ENCODE results near the gene REX1BD.

- TF ChIP-seq, protein P1, sequence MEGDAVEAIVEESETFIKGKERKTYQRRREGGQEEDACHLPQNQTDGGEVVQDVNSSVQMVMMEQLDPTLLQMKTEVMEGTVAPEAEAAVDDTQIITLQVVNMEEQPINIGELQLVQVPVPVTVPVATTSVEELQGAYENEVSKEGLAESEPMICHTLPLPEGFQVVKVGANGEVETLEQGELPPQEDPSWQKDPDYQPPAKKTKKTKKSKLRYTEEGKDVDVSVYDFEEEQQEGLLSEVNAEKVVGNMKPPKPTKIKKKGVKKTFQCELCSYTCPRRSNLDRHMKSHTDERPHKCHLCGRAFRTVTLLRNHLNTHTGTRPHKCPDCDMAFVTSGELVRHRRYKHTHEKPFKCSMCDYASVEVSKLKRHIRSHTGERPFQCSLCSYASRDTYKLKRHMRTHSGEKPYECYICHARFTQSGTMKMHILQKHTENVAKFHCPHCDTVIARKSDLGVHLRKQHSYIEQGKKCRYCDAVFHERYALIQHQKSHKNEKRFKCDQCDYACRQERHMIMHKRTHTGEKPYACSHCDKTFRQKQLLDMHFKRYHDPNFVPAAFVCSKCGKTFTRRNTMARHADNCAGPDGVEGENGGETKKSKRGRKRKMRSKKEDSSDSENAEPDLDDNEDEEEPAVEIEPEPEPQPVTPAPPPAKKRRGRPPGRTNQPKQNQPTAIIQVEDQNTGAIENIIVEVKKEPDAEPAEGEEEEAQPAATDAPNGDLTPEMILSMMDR (IDR thresholded peaks at IDR 0.05) = no peak
- no peak for TF ChIP-seq POLR2A (IDR thresholded peaks at IDR 0.05)
Observed at GRCh38 chr19:18539372-18539771, 49.2 kb upstream of the REX1BD start.
